Esophagus squamous epithelium (tissue), 4 donors: ENCODE data around the gene ITGAL.

Source experiments
- CTCF ChIP-seq, 6 experiments: fragments of 450-650 bp in 4 of 6; fragments of 200-600 bp in 2 of 6; sonication (generic) in 2 of 6; IDR thresholded peaks; one replicate each; pipeline ENCODE4 v1.5.1; 2016 to 2019; ENCODE audit warnings: antibody characterized with exemption in 6 of 6, mild to moderate bottlenecking in 4 of 6, moderate library complexity in 4 of 6
- POLR2A ChIP-seq, 4 donors: fragments of 450-650 bp; IDR thresholded peaks; one replicate each; pipeline ENCODE4 v1.6.1; 2017; ENCODE audit warnings: antibody characterized with exemption in 4 of 4, mild to moderate bottlenecking in 4 of 4, moderate library complexity in 3 of 4

- TF ChIP-seq CTCF (IDR thresholded peaks at IDR 0.05) = no peak
- TF ChIP-seq POLR2A (IDR thresholded peaks at IDR 0.05) = no peak
These were observed 27.5 kb upstream of the ITGAL start for GRCh38 chr16:30445149-30445407.
